Limb (tissue), 2 donors: ENCODE data around the gene STX1A.
"Not testable (repeated sequence)": the region's sequence is repeated elsewhere in the genome, so short reads cannot be mapped to it uniquely, and the experiment has no call there.

ENCODE experiments used
- DNase-seq, 2 donors: peaks; one replicate each; pipeline ENCODE4 v3.0.0-alpha.2; 2016; ENCODE audit errors: extremely low spot score in 2 of 2

STX1A gene

GRCh38 chr7:73683788-73684693, 35.4 kb downstream of the STX1A start:
- DNase-seq = no peak

DNA sequence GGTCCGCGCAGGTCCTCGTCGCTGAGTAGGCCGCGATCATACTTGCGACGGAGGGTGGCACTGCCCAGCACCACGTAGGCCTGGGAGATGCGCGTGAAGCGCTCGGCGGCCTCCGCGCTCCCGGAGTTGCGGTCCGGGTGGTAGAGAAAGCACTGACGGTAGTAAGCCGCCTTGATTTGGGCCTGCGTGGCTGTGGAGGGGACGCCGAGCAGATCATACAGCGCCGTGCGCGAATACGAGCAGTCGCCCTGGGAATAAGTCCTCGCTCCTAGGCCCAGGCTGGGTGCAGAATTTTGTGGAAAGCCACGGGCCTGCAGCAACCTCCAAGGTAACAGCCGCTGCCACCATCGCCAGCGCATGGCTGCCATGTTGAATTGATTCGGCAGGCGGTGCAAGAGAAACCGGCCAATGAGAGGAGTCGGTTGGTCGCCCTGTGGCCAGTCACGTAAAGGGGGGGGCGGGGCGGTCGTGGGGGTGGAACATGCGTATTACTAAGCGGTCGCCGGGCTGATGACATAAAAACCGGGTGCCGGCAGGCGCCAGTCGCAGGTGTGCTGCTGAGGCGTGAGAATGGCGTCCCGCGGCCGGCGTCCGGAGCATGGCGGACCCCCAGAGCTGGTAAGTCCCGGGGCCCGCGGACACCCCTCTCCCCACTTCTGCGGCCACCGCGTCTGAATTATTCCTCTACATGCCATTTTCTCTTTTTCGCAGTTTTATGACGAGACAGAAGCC, 36.2 kb downstream of the STX1A start, which contains the start of the genes BUD23 and DNAJC30:
Gene BUD23 (plus strand): TSS at position 542 of the 732 bp plus-strand sequence. CDS start 29 bp downstream, at position 571.
Gene DNAJC30 (minus strand): TSS at position 398 of the 732 bp plus-strand sequence. CDS start 30 bp downstream, at position 368.
- DNase-seq = peak; percentile 94 to 99

GRCh38 chr7:73682745-73683055, 36.8 kb downstream of the STX1A start:
- DNase-seq = no peak

DNA sequence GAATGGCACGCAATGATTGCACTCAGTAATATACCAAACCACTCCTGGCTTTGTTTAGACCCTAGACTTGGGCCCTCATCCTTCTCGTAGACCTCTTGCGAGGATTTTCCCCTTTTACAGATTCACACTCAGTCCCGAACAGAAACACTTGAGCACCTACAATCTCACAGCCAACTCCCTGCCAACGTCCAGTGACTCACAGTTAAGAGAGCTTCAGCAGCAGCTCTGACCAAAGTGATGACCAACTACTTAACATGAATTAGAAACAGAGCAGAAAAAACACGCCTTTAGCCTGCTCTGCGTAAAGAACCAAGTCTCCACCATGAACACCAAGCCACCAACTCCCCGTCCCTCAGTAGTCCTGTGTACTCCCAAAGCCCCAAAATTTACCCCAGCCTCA, 38.4 kb downstream of the STX1A start:
- DNase-seq = no peak

DNA sequence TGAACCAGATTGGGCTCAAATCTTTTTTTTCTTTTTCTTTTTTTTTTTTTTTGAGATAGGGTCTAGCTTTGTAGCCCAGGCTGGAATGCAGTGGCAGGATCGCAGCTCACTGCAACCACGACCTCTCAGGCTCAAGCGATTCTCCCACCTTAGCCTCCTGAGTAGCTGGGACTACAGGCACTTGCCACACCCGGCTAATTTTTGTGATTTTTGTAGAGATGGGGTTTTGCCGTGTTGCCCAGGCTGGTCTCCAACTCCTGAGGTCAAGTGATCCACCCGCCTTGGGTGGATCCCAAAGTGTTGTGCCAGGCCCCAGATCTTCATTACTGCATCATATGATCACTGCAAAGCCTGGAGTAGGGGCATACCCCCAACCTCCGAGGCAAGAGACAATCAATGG, 39.0 kb downstream of the STX1A start:
- DNase-seq = no peak

DNA sequence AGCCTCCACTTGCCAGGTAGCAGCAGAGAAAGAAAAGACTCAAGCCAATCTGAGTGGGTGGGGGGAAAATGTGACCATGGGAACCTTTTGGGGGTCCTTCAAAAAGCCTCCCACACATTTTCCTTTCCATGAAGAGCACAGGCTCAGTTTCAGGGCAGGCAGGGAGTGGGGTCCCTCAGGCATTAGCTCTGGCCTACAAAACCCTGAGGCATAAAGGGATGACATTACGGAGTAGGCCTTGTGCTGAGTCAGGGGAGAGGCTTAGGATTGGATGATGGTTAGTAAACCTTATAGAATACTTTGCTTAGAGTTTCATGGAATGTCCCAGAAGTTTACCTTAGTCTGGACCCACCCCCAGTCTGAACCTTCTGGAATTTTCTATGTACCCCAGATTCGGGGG, 39.8 kb downstream of the STX1A start:
- DNase-seq = no peak

- DNase-seq = no peak
Observed at GRCh38 chr7:73678862-73679261, 40.6 kb downstream of the STX1A start.

DNA sequence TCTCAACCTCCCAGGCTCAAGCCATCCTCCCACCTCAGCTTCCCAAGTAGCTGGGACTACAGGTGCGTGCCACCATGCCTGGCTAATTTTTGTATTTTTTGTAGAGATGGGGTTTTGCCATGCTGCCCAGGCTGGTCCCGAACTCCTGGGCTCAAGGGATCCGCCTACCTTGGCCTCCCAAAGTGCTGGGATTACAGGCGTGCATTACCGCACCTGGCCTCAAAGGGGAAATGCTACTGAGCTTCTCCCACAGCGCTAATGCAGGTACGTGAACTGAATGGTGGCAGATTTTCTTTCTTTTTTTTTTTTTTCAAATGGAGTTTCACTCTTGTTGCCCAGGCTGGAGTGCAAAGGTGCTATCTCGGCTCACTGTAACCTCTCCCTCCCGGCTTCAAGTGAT, 43.4 kb downstream of the STX1A start:
- DNase-seq = not testable (repeated sequence)

DNA sequence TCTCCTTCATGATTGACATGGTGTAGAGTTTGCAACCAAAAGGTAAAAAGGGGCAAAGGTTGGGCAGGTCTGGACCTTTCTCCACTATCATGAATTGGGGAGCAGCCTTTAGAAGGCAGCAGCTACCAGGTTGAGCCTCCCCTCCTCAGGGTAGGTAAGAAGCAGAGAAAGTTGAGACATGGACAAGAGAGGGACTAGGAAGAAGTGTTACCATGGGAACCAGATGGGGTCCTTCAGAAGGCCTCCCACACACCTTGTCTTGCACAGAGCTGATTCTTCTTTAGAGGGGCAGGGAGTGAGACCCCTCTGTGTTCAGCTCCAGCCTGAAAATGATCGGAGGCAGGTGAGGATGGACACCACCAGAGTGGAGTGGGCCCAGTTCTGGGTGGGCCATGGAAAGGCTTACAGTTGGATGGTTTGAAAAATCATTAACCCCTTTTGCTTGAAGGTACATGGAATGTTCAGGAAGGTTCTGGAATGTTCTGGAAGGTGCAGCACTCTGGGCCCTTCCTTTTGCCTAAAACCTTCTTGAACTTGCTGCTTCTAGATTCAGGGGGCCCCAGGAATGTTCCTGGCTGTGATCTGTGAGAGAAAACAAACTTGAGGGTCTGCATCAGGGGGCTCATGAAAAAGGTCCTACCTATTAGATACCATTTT, 44.9 kb downstream of the STX1A start:
- no peak for DNase-seq

DNA sequence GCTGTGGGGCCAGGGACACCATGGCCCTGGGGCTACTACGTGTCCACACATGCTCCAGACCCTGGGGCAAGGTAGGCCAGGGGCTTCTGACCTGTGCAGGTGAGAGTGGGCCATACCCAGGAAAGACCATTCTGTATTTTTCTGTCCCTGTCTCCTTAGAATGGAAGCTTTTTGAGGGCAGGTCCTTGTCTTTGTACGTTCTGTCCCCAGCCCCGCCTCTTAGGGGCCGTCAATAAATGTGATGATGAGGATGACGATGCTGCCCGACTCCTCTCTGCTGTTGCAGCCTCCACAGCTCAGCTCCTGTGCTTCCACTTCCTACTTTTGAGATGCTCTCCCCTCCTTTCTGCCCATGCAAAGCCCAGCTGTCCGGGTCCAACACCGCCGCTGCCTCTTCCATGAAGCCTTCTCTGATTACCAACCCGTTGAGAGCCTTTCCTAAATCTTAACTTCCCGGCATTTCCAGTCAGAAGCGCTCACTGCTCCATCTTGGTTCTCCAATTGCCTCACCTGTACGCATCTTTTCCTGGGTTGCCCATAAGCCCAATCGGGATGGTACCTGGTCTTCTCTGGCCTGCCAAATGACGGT, 47.5 kb downstream of the STX1A start:
- no peak for DNase-seq

- no peak for DNase-seq
Observed at GRCh38 chr7:73671322-73671661, 48.2 kb downstream of the STX1A start.

DNA sequence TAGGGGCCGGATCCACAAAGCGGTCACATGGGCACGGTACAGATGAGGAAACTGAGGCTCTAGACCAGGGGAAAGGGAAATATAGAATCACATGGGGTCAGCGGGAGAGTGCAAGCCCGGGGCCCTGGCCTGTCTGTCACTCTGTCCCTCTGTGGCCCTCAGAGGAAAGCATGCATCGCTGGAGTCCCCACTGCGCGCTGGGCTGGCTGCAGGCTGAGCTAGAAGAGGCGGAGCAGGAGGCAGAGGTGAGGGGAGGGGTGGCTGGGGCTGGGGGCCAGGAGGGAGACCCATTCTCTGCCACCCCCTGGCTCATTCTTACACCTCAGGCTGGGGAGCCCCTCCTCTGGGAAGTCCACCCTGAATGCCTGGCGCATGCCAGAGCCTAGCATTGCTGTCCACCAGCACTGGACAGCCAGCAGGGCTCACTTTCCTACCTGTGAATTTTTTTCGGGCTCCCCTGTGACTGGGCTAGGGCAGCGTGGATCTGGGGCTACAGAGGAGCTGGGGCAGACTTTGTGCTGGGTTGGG, 49.5 kb downstream of the STX1A start:
- no peak for DNase-seq

- no peak for DNase-seq
Observed at GRCh38 chr7:73669288-73669701, 50.2 kb downstream of the STX1A start.

DNA sequence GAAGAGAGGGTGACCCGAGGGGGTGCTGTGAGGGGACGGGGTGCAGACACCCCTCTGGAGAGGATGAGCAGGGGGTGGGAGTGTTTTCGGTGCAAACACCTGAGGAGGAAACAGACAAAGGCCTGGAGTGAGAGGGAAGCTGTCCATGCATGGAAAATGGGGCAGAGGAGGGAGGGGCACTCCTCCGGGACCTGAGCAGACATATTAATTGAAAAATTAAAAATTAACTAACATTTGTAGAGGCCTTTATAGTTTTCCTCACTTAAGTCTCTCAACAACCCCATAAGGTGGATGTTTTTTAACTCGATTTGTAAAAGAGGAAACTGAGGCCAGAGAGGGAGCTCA, 50.6 kb downstream of the STX1A start:
- DNase-seq = no peak

GRCh38 chr7:73668103-73668885, 51.2 kb downstream of the STX1A start:
- DNase-seq = peak in 1 of 2 donors; percentile 49

- DNase-seq = peak; percentile 88 to 97
Observed at GRCh38 chr7:73667344-73668102, 51.9 kb downstream of the STX1A start, which contains the start of gene VPS37D. TSS of gene VPS37D (plus strand) at chr7:73667831. CDS start at chr7:73667959, 128 bp downstream.

- no peak for DNase-seq
Observed at GRCh38 chr7:73663033-73663432, 56.4 kb downstream of the STX1A start.

DNA sequence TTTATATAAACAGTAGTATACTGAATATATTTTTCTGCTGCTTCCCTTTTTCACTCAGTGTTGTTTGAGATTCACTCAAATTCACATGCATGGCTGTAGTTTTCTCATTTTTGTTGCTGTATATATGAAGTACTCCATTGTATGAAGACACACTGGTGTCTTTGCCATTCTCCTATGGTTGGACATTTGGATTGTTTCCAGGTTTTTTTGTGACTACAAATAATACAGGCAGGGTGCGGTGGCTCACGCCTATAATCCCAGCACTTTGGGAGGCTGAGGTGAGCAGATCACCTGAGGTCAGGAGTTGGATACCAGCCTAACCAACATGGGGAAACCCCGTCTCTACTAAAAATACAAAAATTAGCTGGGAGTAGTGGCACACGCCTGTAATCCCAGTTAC, 58.9 kb downstream of the STX1A start:
- not testable (repeated sequence) for DNase-seq

GRCh38 chr7:73659983-73660382, 59.5 kb downstream of the STX1A start:
- DNase-seq = no peak

GRCh38 chr7:73655309-73655708, 64.2 kb downstream of the STX1A start:
- DNase-seq = not testable (repeated sequence)
